Fibroblast of skin of right biceps (primary cell): ENCODE measurements around the gene FRMD8.

Source experiments
- DNase-seq: peaks from one replicate; pipeline ENCODE4 v3.0.0-alpha.2; 2013

The FRMD8 gene

DNA sequence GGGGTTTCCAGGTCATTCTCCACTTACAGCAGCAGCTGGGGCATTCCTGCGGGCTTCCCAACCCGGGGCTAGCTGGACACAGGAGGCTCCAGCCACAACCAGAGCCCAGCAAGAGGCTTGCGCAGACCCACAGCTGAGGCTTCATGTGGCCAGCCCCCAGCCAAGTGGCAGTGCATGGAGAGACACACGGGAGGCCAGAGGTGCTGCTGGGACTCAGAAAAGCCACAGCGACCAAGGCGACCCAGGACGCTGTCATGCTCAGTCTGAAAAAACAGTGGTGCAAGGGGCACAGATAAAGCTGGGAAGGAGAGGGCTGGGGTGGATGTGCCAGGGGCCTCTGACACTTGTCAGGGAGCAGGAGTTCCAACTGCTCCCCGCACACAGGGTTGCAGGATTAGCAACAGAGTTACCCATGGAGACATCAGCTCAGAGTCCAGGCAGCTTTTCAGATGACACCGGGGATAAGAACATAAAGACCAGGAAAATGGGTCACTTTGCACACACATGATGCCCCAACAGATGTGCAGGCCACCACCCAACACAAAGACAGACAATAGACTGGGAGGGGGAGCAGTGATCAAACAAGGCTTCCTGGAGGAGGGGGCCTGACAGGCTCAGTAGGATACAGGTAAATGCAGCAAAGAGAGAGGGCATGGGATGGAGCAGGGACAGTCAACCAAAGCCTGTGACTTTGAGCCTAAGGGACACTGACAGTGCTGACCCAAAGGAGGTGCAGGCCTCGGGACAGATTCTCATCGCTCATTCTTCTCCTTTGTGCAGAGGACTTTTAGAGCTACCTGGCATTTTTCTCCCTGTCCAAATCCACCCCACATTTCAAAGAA, 29.3 kb downstream of the FRMD8 start:
- DNase-seq, result no peak

DNA sequence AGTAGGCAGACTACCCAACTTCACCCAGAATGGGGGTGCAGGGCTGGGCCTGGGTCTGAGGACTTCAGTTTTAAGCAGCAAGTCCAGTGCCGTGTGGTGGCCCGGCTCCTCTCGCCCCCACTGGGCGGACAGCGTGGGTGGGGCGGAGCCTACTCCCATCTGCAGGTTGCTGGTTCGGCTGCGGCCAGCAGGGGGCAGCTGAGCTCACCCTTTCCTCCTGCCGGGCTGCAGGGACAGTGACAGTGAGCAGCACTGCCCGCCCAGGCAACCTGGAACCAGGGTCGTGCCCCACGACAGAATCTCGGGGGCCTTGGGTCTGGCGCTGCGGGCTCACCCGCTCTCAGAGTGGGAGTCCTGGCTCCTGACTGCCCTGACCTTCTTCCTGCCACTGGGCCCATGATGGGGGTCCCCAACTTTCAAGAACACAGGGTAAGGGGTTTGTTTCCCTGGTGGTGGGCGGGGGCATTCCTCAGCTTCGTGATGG, 29.9 kb downstream of the FRMD8 start:
- DNase-seq, result peak; percentile 75

DNA sequence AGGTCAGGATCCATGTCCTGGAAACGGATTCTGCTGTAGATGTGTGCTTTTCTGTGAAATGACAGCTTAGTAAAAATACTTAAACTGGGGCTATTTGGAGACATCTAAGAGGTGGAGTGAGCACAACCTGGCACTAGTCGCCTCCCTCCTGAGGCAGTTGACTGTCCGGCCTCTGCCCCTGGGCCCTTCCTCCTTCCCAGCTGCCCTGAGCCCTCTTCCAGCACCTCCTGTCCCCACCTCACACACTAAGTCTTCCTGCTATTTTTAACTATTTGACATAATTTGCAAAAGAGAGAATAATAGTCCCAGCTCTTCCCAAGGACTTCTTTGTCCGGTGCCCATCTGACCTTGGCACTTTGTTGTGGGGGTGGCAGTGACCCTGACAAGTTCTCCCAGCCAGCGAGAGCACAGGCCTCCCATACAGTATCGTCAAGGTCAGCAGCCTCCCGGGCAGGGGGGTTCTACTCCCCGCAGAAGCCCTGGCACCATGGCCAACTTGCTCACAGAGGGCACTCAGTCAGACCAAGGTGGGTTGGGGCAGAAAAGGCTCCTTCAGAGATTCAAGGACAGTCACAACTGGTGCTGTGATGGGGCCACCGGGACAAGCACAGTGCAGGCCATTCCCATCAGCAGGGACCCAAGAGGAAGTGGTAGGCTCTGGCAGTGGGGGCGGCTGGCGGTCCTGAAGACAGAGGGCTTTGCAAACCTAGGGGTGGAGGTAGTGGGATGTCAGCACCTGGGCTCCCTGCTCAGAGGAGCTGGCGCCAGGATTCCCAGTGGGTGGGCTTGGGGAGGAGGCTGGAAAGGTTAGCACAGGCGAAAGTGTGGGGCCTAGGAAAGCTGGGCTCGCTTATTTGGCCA, 30.6 kb downstream of the FRMD8 start:
- no peak for DNase-seq

DNA sequence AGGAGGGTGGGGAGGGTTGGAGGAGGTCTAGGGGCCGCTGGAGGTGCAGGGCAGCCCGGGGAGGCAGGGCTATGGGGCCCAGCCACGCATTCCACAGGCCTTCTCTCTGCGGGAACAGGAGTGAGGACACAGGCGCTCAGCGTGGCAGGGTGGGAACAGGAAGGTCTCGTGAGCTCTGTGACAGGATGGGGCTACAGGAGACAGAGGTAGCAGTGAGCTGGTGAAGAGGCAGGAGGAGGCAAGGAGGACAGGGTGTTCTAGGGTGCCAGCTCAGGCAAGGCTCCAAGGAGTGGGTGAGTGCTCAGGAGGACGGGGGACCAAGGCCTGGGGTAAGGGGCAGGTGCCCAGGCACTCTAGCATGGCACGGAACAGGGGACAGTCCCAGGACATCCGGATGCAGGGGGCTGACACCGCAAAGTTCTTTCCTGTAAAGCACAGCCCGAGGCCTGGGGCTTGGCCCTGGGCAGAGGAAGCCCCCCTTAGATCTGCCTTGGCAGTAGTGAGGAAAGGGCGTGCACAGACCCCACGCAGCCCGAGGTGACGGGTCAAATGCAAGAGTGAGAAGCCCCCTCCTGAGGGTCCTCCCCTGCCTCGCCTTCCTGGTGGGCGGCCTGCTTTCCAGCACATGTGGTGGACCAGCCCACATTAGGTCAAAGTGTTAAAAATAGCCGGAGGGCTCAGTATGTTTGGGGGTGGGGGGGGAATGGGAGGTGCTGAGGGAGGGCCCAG, 31.4 kb downstream of the FRMD8 start:
- no peak for DNase-seq

DNA sequence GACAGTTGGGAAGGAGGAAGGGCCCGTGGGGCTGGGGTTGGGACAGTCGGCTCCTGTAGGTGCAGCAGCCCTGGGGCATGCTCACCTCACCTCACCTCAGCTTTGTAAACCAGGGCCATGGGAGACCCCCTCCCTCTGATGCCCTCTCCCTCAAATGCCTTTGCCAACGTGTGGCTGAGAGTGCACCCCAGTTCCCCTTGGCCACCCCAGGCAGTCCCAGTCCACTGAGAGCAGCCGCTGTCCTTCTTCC, 31.9 kb downstream of the FRMD8 start:
- DNase-seq, result no peak

DNA sequence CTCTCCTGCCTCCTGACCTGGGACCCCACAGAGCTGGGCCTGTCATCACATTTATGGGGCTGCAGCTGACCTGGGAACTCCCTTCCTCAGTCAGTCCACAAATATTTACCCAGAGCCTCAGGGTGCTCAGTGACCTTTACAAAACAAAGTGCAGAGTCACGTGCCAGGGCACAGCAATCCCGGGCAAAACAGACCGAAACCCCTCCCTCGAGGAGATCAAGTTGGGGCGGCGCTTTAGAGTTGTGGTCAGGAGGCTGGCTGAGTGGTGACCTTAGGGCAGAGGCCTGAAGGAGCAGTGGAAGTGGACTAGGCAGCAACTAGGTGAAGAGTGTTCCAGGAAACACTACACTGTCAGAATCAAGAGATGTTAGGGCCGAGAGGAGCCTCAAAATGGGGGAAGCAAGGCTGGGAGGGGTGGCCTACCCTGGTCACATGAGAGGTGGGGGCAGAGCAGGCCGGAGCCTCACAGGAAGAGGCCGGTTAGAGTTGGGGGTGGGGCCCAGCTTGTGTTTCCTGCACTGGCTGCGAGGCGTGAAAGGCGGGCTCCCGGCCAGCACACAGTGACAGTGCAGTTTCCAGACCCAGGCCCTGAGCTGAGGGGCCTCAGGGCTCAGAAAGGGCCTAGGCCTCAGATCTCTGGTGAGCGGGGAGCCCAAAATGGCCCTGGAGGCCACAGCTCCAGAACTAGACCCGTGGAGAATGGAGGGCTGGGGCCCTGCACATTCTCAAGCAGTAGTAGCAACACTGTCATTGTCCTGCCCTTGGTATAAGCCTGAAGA, 32.4 kb downstream of the FRMD8 start:
- peak; percentile 96 for DNase-seq

DNA sequence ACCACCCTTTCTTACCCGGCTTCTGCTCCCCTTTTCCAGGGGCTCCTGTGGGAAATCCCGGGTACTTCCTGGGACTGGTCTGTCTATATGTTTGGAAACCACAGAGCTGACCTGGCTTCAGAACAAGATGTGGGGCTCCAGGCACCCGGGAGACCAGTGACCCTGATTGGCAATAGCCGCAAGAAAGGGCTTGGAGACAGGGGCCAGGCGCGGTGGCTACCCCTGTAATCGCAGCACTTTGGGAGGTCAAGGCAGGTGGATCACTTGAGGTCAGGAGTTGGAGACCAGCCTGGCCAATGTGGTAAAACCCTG, 33.0 kb downstream of the FRMD8 start:
- no peak for DNase-seq

DNA sequence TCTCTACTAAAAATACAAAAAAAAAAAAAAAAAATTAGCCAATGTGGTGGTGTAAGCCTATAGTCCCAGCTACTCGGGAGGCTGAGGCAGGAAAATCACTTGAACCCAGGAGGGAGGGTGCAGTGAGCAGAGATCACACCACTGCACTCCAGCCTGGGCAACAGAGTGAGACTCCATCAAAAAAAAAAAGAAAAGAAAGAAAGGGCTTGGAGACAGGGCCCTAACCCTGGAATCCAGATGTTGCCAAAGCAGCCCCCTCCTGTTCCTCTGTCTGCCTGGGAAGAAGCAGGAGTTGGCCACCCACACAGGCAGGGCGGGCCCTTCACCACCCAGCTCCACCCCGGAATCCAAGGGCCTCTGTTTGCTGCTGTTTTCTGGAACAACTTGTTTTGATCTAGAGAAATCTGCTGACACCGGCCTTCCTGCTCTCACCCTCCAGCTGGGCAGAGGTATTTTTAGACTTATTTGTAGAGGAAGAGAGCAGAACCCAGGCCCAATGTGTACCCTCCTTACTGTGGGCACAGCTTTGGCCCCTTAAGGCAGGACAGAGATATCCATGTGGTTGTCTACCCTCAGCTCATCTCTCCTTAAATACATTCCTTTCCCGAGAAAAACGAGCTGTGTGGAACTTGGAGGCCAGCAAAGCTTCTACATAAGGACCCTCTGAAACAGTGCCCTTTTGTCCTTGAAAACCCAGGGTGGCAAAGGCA, 33.5 kb downstream of the FRMD8 start:
- DNase-seq, result peak; percentile 90

DNA sequence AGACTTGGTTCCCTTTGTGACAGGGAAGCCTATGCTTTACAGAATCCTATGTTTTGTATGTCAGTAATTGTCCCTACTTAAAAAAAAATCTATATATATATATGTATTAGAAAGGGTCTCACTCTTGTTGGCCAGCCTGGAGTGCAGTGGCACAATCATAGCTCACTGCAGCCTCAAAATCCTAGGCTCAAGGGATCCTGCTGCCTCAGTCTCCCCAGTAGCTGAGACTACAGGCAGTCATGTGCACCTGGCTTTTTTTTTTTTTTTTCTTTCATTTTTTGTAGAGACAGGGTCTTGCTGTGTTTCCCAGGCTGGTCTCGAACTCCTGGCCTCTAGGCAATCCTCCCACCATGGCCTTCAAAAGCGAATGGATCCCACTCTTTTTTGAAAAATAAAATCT, 34.1 kb downstream of the FRMD8 start:
- DNase-seq, result no peak

DNA sequence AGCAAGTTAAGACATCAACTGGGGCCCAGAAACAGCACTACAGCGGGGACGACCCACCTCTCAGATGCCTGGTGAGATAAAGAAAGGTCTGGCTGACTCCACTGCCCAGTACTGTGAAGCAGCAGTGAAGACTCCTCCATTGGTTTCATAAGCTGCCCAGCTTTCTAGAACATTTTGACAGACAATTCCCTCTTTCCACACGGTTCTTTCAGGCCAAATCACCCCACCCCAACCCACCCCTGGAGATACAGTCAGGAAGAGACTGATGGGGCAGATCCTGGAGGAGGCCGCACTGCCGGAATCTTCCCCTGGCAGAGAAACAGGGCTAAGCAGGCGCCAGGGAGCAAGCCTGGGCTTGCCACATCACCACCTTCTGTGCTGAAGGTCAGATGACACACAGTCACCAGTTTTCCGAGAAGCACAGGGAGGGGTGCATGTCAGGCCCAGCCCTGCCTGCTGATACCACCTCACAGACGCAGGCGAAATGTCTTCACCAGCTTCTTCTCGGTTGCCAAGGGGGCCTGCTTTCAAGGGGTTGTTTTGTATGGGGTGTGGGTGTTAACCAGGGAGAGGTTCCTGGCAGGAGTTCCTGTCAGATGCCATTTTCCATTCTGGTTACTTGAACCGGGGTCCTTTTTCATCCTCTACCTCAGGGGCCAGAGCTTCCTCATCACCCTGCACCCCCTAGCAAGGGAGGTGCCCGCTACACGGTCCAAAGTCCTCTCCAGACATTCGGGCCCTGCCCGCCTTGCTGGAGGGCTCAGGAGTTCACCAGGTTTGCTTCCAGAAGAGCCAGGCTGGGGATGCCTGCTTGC, 34.7 kb downstream of the FRMD8 start:
- DNase-seq, result peak; percentile 98

DNA sequence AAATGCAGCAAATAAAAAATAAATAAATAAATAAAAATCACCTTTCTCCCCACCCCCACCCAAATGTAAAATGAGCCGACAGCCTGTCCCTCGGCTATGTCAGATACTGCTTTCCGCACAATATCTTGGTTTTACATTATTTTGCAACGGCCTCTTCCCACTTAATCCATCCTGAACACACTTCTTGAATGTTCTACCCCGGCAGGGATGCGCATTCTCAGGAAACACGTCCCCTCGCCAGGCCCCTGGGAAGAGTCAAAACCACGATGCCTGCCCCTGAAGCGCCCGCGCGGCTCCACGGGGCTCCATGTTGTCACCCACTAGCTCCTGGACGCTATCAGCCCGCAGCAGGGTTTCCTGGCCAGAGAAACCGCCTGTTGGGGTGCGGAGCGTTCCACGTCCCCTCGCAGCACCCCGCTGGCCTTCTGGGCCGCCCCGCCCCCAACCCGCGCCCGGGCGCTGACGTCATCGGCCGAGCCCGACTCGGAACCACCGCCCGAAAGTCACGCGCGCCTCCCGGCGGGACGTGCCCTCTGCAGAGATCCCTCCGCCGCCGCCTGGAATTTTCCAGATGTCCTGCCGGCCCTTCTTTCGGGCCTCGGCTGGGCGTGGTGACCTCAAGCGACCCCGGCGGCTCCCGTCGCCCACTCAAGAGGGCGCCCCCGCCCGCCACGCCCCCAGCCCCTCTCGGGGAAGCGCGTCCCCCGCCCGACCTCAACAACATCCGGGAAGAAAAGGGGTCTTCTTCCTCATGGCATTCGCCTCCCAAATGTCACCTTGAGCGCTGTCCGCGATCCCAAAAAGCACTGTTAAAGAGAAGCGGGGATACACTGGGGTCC, 35.6 kb downstream of the FRMD8 start:
- DNase-seq, result peak; percentile 99

DNA sequence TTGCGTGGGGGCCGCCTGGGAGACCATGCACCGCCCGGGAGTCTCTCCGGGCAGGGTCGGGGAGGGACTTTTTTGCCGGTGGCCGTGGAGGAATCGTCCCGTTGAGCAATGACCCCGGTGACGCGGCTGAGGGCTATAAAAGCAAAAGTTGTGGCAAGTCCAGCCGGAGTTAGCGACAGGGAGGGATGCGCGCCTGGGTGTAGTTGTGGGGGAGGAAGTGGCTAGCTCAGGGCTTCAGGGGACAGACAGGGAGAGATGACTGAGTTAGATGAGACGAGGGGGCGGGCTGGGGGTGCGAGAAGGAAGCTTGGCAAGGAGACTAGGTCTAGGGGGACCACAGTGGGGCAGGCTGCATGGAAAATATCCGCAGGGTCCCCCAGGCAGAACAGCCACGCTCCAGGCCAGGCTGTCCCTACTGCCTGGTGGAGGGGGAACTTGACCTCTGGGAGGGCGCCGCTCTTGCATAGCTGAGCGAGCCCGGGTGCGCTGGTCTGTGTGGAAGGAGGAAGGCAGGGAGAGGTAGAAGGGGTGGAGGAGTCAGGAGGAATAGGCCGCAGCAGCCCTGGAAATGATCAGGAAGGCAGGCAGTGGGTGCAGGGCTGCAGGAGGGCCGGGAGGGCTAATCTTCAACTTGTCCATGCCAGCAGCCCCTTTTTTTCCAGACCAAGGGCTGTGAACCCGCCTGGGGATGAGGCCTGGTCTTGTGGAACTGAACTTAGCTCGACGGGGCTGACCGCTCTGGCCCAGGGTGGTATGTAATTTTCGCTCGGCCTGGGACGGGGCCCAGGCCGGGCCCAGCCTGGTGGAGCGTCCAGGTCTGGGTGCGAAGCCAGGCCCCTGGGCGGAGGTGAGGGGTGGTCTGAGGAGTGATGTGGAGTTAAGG, 36.4 kb downstream of the FRMD8 start, which contains the start of gene NEAT1:
NEAT1 (plus strand) TSS at position 166 of the 883 bp plus-strand sequence.
- peak; percentile 96 for DNase-seq

DNA sequence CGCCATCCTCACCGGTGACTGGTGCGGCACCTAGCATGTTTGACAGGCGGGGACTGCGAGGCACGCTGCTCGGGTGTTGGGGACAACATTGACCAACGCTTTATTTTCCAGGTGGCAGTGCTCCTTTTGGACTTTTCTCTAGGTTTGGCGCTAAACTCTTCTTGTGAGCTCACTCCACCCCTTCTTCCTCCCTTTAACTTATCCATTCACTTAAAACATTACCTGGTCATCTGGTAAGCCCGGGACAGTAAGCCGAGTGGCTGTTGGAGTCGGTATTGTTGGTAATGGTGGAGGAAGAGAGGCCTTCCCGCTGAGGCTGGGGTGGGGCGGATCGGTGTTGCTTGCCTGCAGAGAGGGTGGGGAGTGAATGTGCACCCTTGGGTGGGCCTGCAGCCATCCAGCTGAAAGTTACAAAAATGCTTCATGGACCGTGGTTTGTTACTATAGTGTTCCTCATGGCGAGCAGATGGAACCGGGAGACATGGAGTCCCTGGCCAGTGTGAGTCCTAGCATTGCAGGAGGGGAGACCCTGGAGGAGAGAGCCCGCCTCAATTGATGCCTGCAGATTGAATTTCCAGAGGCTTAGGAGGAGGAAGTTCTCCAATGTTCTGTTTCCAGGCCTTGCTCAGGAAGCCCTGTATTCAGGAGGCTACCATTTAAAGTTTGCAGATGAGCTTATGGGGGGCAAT, 37.2 kb downstream of the FRMD8 start:
- DNase-seq, result peak; percentile 37

DNA sequence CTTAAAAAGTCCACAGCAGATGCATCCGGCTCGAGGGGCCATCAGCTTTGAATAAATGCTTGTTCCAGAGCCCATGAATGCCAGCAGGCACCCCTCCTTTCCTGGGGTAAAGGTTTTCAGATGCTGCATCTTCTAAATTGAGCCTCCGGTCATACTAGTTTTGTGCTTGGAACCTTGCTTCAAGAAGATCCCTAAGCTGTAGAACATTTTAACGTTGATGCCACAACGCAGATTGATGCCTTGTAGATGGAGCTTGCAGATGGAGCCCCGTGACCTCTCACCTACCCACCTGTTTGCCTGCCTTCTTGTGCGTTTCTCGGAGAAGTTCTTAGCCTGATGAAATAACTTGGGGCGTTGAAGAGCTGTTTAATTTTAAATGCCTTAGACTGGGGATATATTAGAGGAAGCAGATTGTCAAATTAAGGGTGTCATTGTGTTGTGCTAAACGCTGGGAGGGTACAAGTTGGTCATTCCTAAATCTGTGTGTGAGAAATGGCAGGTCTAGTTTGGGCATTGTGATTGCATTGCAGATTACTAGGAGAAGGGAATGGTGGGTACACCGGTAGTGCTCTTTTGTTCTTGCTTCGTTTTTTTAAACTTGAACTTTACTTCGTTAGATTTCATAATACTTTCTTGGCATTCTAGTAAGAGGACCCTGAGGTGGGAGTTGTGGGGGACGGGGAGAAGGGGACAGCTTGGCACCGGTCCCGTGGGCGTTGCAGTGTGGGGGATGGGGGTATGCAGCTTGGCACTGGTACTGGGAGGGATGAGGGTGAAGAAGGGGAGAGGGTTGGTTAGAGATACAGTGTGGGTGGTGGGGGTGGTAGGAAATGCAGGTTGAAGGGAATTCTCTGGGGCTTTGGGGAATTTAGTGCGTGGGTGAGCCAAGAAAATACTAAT, 38.0 kb downstream of the FRMD8 start:
- DNase-seq, result peak; percentile 59

DNA sequence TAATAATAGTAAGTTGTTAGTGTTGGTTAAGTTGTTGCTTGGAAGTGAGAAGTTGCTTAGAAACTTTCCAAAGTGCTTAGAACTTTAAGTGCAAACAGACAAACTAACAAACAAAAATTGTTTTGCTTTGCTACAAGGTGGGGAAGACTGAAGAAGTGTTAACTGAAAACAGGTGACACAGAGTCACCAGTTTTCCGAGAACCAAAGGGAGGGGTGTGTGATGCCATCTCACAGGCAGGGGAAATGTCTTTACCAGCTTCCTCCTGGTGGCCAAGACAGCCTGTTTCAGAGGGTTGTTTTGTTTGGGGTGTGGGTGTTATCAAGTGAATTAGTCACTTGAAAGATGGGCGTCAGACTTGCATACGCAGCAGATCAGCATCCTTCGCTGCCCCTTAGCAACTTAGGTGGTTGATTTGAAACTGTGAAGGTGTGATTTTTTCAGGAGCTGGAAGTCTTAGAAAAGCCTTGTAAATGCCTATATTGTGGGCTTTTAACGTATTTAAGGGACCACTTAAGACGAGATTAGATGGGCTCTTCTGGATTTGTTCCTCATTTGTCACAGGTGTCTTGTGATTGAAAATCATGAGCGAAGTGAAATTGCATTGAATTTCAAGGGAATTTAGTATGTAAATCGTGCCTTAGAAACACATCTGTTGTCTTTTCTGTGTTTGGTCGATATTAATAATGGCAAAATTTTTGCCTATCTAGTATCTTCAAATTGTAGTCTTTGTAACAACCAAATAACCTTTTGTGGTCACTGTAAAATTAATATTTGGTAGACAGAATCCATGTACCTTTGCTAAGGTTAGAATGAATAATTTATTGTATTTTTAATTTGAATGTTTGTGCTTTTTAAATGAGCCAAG, 38.9 kb downstream of the FRMD8 start:
- peak; percentile 73 for DNase-seq
